Caco-2 (cell line): ENCODE data around the gene STOX1. TPM values are rescaled to one million over a fixed set of nuclear protein-coding genes. Genes with fewer than 3 reads are reported as not detected.

Experiments
- BruUV-seq: library from RNA; stranded (reverse); fragments of 400-500 nt; replicated peaks from 2 replicates; lab custom pipeline; 2021; lab: Mats Ljungman, UMichigan
- CTCF ChIA-PET: fragments of 300-600 bp; sonication (Branson Sonifier 250); formaldehyde crosslinking; loops from one replicate; lab custom pipeline; 2022; ENCODE audit warnings: antibody characterized with exemption; lab: Charles Lee
- POLR2A ChIA-PET: fragments of 300-600 bp; sonication (Branson Sonifier 250); formaldehyde crosslinking; loops from one replicate; lab custom pipeline; 2022; ENCODE audit warnings: antibody characterized with exemption; lab: Charles Lee
- DNase-seq, 2 experiments: peaks; one replicate each; pipeline versions ENCODE4 v3.0.0 to v3.0.0-alpha.2; 2020 to 2022
- H3K27me3 ChIP-seq: replicated peaks from 2 replicates; pipeline ENCODE4 v1.6.0; 2011; ENCODE audit warnings: low read length; ENCODE audit not compliant: control insufficient read depth, insufficient read depth
- H3K36me3 ChIP-seq: 2 replicates; pipeline ENCODE4 v1.5.1; 2011; ENCODE audit warnings: low read length; ENCODE audit not compliant: control insufficient read depth, insufficient read depth
- H3K4me1 ChIP-seq: fragments of 250-450 bp; sonication (Bioruptor Pico); 2 replicates; pipeline ENCODE4 v1.5.1; 2020; ENCODE audit warnings: mild to moderate bottlenecking
- H3K4me3 ChIP-seq: 2 replicates; pipeline ENCODE4 v1.5.1; 2011; ENCODE audit warnings: low read depth, mild to moderate bottlenecking, control low read depth, low read length
- H3K9me3 ChIP-seq: fragments of 250-450 bp; sonication (Bioruptor Pico); 2 replicates; pipeline ENCODE4 v1.5.1; 2020; ENCODE audit warnings: mild to moderate bottlenecking, moderate library complexity
- H3K27ac Mint-ChIP-seq: one replicate; pipeline ENCODE4 v1.8.0; 2022; ENCODE audit warnings: mixed read lengths; ENCODE audit not compliant: unreplicated experiment
- H3K27me3 Mint-ChIP-seq: one replicate; pipeline ENCODE4 v1.8.0; 2022; ENCODE audit warnings: mixed read lengths; ENCODE audit not compliant: insufficient read depth, unreplicated experiment
- H3K36me3 Mint-ChIP-seq: one replicate; pipeline ENCODE4 v1.8.0; 2022; ENCODE audit warnings: mild to moderate bottlenecking, mixed read lengths; ENCODE audit not compliant: insufficient read depth, unreplicated experiment
- H3K4me1 Mint-ChIP-seq: one replicate; pipeline ENCODE4 v1.8.0; 2022; ENCODE audit warnings: low read depth, mixed read lengths; ENCODE audit not compliant: unreplicated experiment
- H3K4me3 Mint-ChIP-seq: one replicate; pipeline ENCODE4 v1.8.0; 2022; ENCODE audit warnings: mild to moderate bottlenecking, moderate library complexity, mixed read lengths; ENCODE audit not compliant: unreplicated experiment
- H3K9me3 Mint-ChIP-seq: one replicate; pipeline ENCODE4 v1.8.0; 2022; ENCODE audit warnings: mixed read lengths; ENCODE audit not compliant: unreplicated experiment
- intact Hi-C: fragments of 100-400 bp; cut with micrococcal nuclease; formaldehyde crosslinking; loops from one replicate; pipeline ENCODE4 v1.10.0; 2022; ENCODE audit not compliant: unreplicated experiment
- total RNA-seq: library from RNA; stranded (reverse); gene quantifications from 2 replicates; pipeline ENCODE4 v1.2.3, GENCODE V29; 2022
- TF ChIP-seq, protein P1 (sequence below), 2 experiments: fragments of 200-600 bp in 1 of 2; IDR thresholded peaks; 1 replicate in 1 of 2; 2 replicates in 1 of 2; pipeline versions ENCODE4 v1.5.1 to v1.8.0; 2011 to 2022; ENCODE audit warnings: antibody characterized with exemption in 1 of 2, control low read depth in 1 of 2, inconsistent platforms in 1 of 2, low read depth in 1 of 2, low read length in 1 of 2, mild to moderate bottlenecking in 1 of 2, moderate library complexity in 1 of 2; ENCODE audit not compliant: insufficient read depth in 1 of 2, severe bottlenecking in 1 of 2, unreplicated experiment in 1 of 2

The STOX1 gene
- total RNA-seq, 1 experiment from 2014 or later = 8.5 TPM

DNA sequence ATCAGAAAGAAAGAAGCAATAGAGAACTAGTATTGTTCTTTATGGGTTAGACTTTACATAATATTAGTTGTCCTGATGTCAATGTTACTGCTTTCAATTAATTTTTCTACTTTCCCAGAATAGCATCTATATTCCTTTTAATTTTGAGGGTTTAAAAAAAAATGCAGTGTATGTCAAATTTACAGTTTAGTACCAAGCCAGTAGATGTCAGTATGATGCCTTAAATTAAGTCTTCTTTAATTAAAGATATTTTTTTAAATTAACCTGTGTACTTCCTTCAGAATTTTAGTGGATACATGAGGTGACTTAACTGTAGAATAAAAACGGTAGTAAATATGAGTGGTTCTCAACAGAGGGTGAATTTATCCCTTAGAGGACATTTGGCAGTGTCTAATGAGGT lies 35.2 kb upstream of the STOX1 start:
- ChIA-PET CTCF (interaction anchor here (0.6 kb wide), 1 partner anchor 368 kb away, joined by 3 read pairs; no protein-coding TSS in a partner anchor), POLR2A (no interaction called here)
- no peaks in the 10 kb centered on the region for H3K4me1 Mint-ChIP-seq
- BruUV-seq = no TSS peak
- H3K27me3 ChIP-seq = no peaks in the 10 kb centered on the region
- H3K27ac Mint-ChIP-seq = no peak overlapping the region
- no peaks in the 10 kb centered on the region for H3K9me3 Mint-ChIP-seq
- H3K36me3 ChIP-seq = peaks cover 6% of the 10 kb centered on the region
- intact Hi-C loops = loop anchor here (1.0 kb wide), 1 partner anchor 105 kb away; no protein-coding TSS in a partner anchor
- TF ChIP-seq, protein P1, sequence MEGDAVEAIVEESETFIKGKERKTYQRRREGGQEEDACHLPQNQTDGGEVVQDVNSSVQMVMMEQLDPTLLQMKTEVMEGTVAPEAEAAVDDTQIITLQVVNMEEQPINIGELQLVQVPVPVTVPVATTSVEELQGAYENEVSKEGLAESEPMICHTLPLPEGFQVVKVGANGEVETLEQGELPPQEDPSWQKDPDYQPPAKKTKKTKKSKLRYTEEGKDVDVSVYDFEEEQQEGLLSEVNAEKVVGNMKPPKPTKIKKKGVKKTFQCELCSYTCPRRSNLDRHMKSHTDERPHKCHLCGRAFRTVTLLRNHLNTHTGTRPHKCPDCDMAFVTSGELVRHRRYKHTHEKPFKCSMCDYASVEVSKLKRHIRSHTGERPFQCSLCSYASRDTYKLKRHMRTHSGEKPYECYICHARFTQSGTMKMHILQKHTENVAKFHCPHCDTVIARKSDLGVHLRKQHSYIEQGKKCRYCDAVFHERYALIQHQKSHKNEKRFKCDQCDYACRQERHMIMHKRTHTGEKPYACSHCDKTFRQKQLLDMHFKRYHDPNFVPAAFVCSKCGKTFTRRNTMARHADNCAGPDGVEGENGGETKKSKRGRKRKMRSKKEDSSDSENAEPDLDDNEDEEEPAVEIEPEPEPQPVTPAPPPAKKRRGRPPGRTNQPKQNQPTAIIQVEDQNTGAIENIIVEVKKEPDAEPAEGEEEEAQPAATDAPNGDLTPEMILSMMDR (IDR thresholded peaks at IDR 0.05; ENCODE audit: insufficient read depth in 1 of 2, low read depth in 1 of 2, low read length in 1 of 2, severe bottlenecking in 1 of 2, unreplicated experiment in 1 of 2) = peak in 1 of 2 experiments; percentile 8
- H3K4me3 Mint-ChIP-seq = no peak overlapping the region
- no peaks in the 10 kb centered on the region for H3K9me3 ChIP-seq
- H3K27me3 Mint-ChIP-seq = no peaks in the 10 kb centered on the region
- no peak for DNase-seq
- H3K4me1 ChIP-seq = no peaks in the 10 kb centered on the region
- peaks cover 93% of the 10 kb centered on the region for H3K36me3 Mint-ChIP-seq
- H3K4me3 ChIP-seq = no peak overlapping the region

- Mint-ChIP-seq H3K4me1 (no peaks in the 10 kb centered on the region), H3K36me3 (peaks cover 64% of the 10 kb centered on the region), H3K9me3 (no peaks in the 10 kb centered on the region), H3K4me3 (no peak overlapping the region), H3K27me3 (no peaks in the 10 kb centered on the region), H3K27ac (no peak overlapping the region)
- no peak for DNase-seq
- peaks cover 5% of the 10 kb centered on the region for H3K36me3 ChIP-seq
- no peaks in the 10 kb centered on the region for H3K4me1 ChIP-seq
- H3K27me3 ChIP-seq = no peaks in the 10 kb centered on the region
- no peaks in the 10 kb centered on the region for H3K9me3 ChIP-seq
- no peak overlapping the region for H3K4me3 ChIP-seq
- no TSS peak for BruUV-seq
- TF ChIP-seq, protein P1 (IDR thresholded peaks at IDR 0.05; ENCODE audit: insufficient read depth in 1 of 2, low read depth in 1 of 2, low read length in 1 of 2, severe bottlenecking in 1 of 2, unreplicated experiment in 1 of 2) = no peak
- CTCF ChIA-PET = interaction anchor here (0.5 kb wide), 1 partner anchor 628 kb away, joined by 4 read pairs; no protein-coding TSS in a partner anchor
- intact Hi-C loops = no loop called here
- POLR2A ChIA-PET = interaction anchor here (0.6 kb wide), 1 partner anchor 93 kb away, joined by 3 read pairs; no protein-coding TSS in a partner anchor
Measured at GRCh38 chr10:68795886-68796532, 31.3 kb upstream of the STOX1 start.

DNA sequence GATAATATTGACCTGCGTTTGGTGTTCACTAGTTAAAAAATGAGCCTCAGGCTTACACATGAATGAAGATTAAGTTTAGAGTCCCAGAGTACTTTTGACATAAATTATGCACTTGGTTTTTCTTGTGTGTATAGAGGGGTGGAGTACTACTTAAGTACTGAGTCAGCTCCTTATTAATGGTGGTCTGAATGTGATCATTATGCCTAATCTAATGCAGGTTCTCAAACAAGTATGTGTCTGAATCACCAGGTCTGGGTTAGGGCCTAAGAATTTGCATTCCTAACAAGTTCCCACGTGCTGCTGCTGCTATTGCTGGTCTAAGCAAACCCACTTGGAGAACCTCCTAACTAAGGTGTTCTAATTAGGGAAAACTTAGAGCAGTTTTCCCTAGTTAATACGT lies 30.7 kb upstream of the STOX1 start:
- H3K4me1 Mint-ChIP-seq = no peaks in the 10 kb centered on the region
- POLR2A ChIA-PET = no interaction called here

More for the DNA sequence above, 30.7 kb upstream of the STOX1 start:
- H3K4me3 Mint-ChIP-seq = no peak overlapping the region
- no peaks in the 10 kb centered on the region for H3K9me3 ChIP-seq
- H3K36me3 ChIP-seq = peaks cover 5% of the 10 kb centered on the region
- TF ChIP-seq, protein P1 (IDR thresholded peaks at IDR 0.05; ENCODE audit: insufficient read depth in 1 of 2, low read depth in 1 of 2, low read length in 1 of 2, severe bottlenecking in 1 of 2, unreplicated experiment in 1 of 2) = no peak
- BruUV-seq = no TSS peak
- no peaks in the 10 kb centered on the region for H3K27me3 Mint-ChIP-seq
- H3K27me3 ChIP-seq = no peaks in the 10 kb centered on the region
- H3K27ac Mint-ChIP-seq = no peak overlapping the region
- intact Hi-C loops = no loop called here
- H3K4me3 ChIP-seq = no peak overlapping the region
- CTCF ChIA-PET = interaction anchor here (0.5 kb wide), 1 partner anchor 627 kb away, joined by 4 read pairs; no protein-coding TSS in a partner anchor
- peaks cover 58% of the 10 kb centered on the region for H3K36me3 Mint-ChIP-seq
- DNase-seq = no peak
- H3K4me1 ChIP-seq = no peaks in the 10 kb centered on the region
- H3K9me3 Mint-ChIP-seq = no peaks in the 10 kb centered on the region
